NB4 (cell line): ENCODE results near the gene MESD.

Experiments
- CTCF ChIP-seq: IDR thresholded peaks from one replicate; pipeline ENCODE4 v1.5.1; 2012; ENCODE audit warnings: low read depth, low read length
- MYC ChIP-seq: IDR thresholded peaks from 2 replicates; pipeline ENCODE4 v1.6.1; 2011; ENCODE audit warnings: low read depth, low read length
- POLR2A ChIP-seq: IDR thresholded peaks from 2 replicates; pipeline ENCODE4 v1.6.1; 2011; ENCODE audit warnings: mild to moderate bottlenecking; ENCODE audit not compliant: insufficient read length; ENCODE audit errors: extremely low read depth

GRCh38 chr15:80951941-80952340, 37.7 kb downstream of the MESD start:
- TF ChIP-seq CTCF: no peak
- TF ChIP-seq POLR2A: no peak
- no peak for TF ChIP-seq MYC
